HG03139 (cell line): ENCODE data around the gene PDSS1.
"Not testable (repeated sequence)": the region's sequence is repeated elsewhere in the genome, so short reads cannot be mapped to it uniquely, and the experiment has no call there.

Experiments used
- ATAC-seq: cut with Tn5 transposase; IDR thresholded peaks from one replicate; pipeline ENCODE4 v1.9.1; 2021; ENCODE audit not compliant: unreplicated experiment

PDSS1 gene

GRCh38 chr10:26697163-26697921 lies at the start of gene PDSS1:
Gene PDSS1 (plus strand): TSS chr10:26697701. CDS start chr10:26697712, 11 bp downstream.
- ATAC-seq = peak; percentile 73

- ATAC-seq = not testable (repeated sequence)
Observed at GRCh38 chr10:26648245-26648636, 49.3 kb upstream of the PDSS1 start.

- ATAC-seq = no peak
Observed at GRCh38 chr10:26650406-26650805, 47.1 kb upstream of the PDSS1 start.

GRCh38 chr10:26651476-26651875 lies 46.0 kb upstream of the PDSS1 start:
- not testable (repeated sequence) for ATAC-seq

- ATAC-seq = no peak
Observed at GRCh38 chr10:26653004-26653403, 44.5 kb upstream of the PDSS1 start.

- ATAC-seq = no peak
Observed at GRCh38 chr10:26655746-26656145, 41.8 kb upstream of the PDSS1 start.

GRCh38 chr10:26662864-26663263 lies 34.6 kb upstream of the PDSS1 start:
- ATAC-seq = no peak

GRCh38 chr10:26665080-26666048 lies 32.1 kb upstream of the PDSS1 start:
- ATAC-seq = no peak

GRCh38 chr10:26675873-26676257 lies 21.6 kb upstream of the PDSS1 start:
- ATAC-seq = no peak

GRCh38 chr10:26679588-26679987 lies 17.9 kb upstream of the PDSS1 start:
- no peak for ATAC-seq

- no peak for ATAC-seq
Observed at GRCh38 chr10:26681076-26681475, 16.4 kb upstream of the PDSS1 start.

- ATAC-seq = not testable (repeated sequence)
Observed at GRCh38 chr10:26681971-26682370, 15.5 kb upstream of the PDSS1 start.

- ATAC-seq = no peak
Observed at GRCh38 chr10:26682931-26683330, 14.6 kb upstream of the PDSS1 start.

- peak; percentile 84 for ATAC-seq
Observed at GRCh38 chr10:26684667-26685264, 12.7 kb upstream of the PDSS1 start.

- no peak for ATAC-seq
Observed at GRCh38 chr10:26685441-26685840, 12.1 kb upstream of the PDSS1 start.

GRCh38 chr10:26689399-26689798 lies 8.1 kb upstream of the PDSS1 start:
- ATAC-seq = no peak

GRCh38 chr10:26690731-26691475 lies 6.6 kb upstream of the PDSS1 start:
- no peak for ATAC-seq

- not testable (repeated sequence) for ATAC-seq
Observed at GRCh38 chr10:26694536-26694935, 3.0 kb upstream of the PDSS1 start.

- ATAC-seq = no peak
Observed at GRCh38 chr10:26696786-26697162, 727 bp upstream of the PDSS1 start.

GRCh38 chr10:26697922-26698608 lies 564 bp downstream of the PDSS1 start:
- no peak for ATAC-seq
